ENCODE data around the gene UBL4B. TPM values are rescaled to one million over a fixed set of nuclear protein-coding genes. Genes with fewer than 3 reads are reported as not detected.
"Not testable (repeated sequence)": the region's sequence is repeated elsewhere in the genome, so short reads cannot be mapped to it uniquely, and the experiment has no call there.

The UBL4B gene
- polyA plus RNA-seq, 3 donors from 2014 or later: not detected

DNA sequence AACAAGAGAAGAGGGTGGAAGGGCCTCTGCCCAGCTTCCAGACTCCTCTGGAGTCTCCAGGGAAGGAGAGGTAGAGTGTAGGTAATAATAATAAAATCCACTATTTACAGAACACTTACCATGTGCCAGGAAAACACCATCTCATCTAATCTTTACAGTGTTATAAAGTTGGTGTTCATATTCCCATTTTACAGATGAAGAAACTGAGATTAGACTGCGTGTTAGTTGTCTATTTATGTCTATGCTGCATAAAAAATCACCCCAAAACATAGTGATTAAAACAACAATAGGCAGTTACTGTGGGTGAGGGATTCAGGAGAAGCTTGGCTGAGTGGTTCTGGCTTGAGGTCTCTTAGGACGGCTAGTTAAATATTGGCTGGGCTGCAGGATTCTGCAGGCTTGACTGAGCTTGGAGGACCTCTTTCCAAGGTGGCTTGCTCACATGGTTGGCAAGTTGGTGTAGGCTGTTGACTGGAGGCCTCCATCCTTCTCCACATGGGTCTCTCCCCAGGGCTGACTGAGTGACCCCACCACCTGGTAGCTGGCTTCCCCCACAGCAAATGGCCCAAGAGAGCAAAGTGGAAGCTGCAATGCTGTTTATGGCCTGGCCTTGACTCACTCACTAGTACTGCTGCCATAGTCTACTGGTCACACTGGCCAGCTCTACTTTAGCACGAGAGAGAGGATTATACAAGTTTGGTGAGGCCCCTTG, 35.3 kb upstream of the UBL4B start:
- Mint-ChIP-seq H3K27ac (no peak overlapping the region), H3K27me3 (ENCODE audit: low read depth in 3 of 3) (peaks cover 5 to 11% (median 7%) of the 10 kb centered on the region in 3 donors)

GRCh38 chr1:110079995-110080394, 32.2 kb upstream of the UBL4B start:
- not testable (repeated sequence) for DNase-seq, H3K36me3 Mint-ChIP-seq, H3K27ac Mint-ChIP-seq, H3K4me3 Mint-ChIP-seq, H3K9me3 Mint-ChIP-seq
- Mint-ChIP-seq H3K4me1 (peaks cover 12 to 23% of the 10 kb centered on the region in 2 donors), H3K27me3 (ENCODE audit: low read depth in 3 of 3) (peaks cover 4 to 24% (median 14%) of the 10 kb centered on the region in 3 donors)

More for the DNA sequence above, 35.3 kb upstream of the UBL4B start:
- no peaks in the 10 kb centered on the region for H3K4me1 Mint-ChIP-seq
- H3K4me3 Mint-ChIP-seq: no peak overlapping the region
- no peaks in the 10 kb centered on the region for H3K9me3 Mint-ChIP-seq
- DNase-seq: no peak
- no peaks in the 10 kb centered on the region for H3K36me3 Mint-ChIP-seq

DNA sequence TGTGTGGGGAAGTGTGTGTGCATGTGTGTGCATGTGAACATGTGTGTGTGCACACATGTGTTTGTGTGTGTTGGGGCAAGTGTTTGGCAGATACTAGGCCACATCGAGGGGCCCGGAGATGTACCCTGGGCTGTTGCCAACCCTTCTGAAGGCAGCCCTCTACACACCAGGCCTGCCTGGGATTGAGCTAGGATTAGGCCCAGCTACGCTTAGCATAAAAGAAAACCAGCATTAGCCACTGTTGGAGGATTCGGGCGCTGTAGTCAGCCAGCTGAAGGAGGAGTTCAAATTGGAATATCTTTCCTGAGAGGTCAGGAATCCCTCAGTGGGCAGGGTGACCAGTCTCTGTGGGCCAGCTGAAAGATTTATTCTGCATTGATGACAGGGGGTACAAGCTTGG, 31.2 kb upstream of the UBL4B start:
- no peak overlapping the region for H3K4me3 Mint-ChIP-seq
- H3K9me3 Mint-ChIP-seq: peaks cover 0 to 1% (median 0%) of the 10 kb centered on the region in 6 donors
- peaks cover 4 to 26% (median 16%) of the 10 kb centered on the region in 3 donors for H3K27me3 Mint-ChIP-seq (ENCODE audit: low read depth in 3 of 3)
- peaks cover 12 to 26% of the 10 kb centered on the region in 2 donors for H3K4me1 Mint-ChIP-seq
- H3K36me3 Mint-ChIP-seq: no peaks in the 10 kb centered on the region
- DNase-seq: no peak
- H3K27ac Mint-ChIP-seq: no peak overlapping the region

- peaks cover 0 to 1% (median 0%) of the 10 kb centered on the region in 6 donors for H3K9me3 Mint-ChIP-seq
- H3K4me1 Mint-ChIP-seq: peaks cover 12 to 26% of the 10 kb centered on the region in 2 donors
- peaks cover 4 to 22% (median 16%) of the 10 kb centered on the region in 3 donors for H3K27me3 Mint-ChIP-seq (ENCODE audit: low read depth in 3 of 3)
- H3K4me3 Mint-ChIP-seq: peak overlapping the region in 3 of 5 donors; percentile 7 to 91 (median 25)
- no peak overlapping the region for H3K27ac Mint-ChIP-seq
- H3K36me3 Mint-ChIP-seq: no peaks in the 10 kb centered on the region
- DNase-seq: no peak
These were observed 29.8 kb upstream of the UBL4B start for GRCh38 chr1:110082477-110082876.

GRCh38 chr1:110083061-110083865, 29.0 kb upstream of the UBL4B start:
- Mint-ChIP-seq H3K27ac (no peak overlapping the region), H3K36me3 (no peaks in the 10 kb centered on the region), H3K4me3 (peak overlapping the region; percentile 78 to 91 (median 85)), H3K9me3 (peaks cover 0 to 1% (median 0%) of the 10 kb centered on the region in 6 donors), H3K4me1 (peaks cover 12 to 26% of the 10 kb centered on the region in 2 donors), H3K27me3 (ENCODE audit: low read depth in 3 of 3) (peaks cover 6 to 24% (median 16%) of the 10 kb centered on the region in 3 donors)
- no peak for DNase-seq

GRCh38 chr1:110083866-110084226, 28.4 kb upstream of the UBL4B start:
- H3K27ac Mint-ChIP-seq: no peak overlapping the region

DNA sequence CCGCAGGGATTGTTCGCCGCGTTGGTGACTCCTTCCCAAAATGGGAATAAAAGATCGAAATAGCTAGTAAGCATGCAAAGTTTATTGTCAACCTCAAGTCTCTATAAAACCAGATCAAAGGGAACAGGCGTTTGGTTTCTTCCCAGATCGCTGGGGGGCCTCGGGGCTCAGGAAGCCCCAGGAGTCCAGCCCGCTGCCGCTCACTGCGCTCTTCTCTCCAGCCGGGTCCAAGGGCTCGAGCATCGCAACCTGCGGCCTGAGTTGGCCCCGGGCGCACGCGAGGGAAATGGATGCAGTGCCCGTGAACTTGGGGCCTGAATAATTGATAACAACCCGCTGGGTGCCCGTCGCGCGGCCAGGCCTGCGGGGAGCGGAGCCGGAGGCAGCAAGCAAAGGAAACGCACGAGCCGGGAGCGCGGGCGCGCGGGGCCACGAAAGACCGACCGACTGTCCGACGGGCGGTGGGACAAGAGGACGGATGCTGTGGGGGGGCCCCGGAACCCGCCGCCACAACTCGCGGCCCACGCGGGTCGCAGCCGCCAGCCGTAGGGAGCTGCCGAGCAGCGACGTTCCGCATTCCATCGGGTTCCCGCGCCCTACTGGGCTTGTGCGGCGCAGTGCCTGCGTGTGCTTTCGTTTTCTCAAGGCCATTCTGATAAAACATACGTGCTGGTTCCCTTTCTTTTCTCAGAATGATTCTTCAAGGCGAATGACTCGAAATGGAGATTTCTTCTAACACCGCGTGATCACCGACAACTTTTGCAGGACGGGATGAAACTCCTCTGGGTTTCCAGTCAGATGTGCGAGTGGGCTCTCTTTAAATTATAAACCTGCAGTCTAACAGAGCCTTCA, 27.8 kb upstream of the UBL4B start:
- H3K27ac Mint-ChIP-seq: no peak overlapping the region
- peaks cover 8 to 21% (median 16%) of the 10 kb centered on the region in 3 donors for H3K27me3 Mint-ChIP-seq (ENCODE audit: low read depth in 3 of 3)
- no peak for DNase-seq

More at GRCh38 chr1:110083866-110084226, 28.4 kb upstream of the UBL4B start:
- DNase-seq: no peak
- peak overlapping the region; percentile 78 to 91 (median 85) for H3K4me3 Mint-ChIP-seq
- peaks cover 12 to 26% of the 10 kb centered on the region in 2 donors for H3K4me1 Mint-ChIP-seq
- H3K36me3 Mint-ChIP-seq: no peaks in the 10 kb centered on the region
- peaks cover 8 to 23% (median 16%) of the 10 kb centered on the region in 3 donors for H3K27me3 Mint-ChIP-seq (ENCODE audit: low read depth in 3 of 3)
- H3K9me3 Mint-ChIP-seq: peaks cover 0 to 1% (median 0%) of the 10 kb centered on the region in 6 donors

GRCh38 chr1:110085671-110086070, 26.6 kb upstream of the UBL4B start:
- no peaks in the 10 kb centered on the region for H3K36me3 Mint-ChIP-seq
- peaks cover 0 to 1% (median 0%) of the 10 kb centered on the region in 6 donors for H3K9me3 Mint-ChIP-seq
- no peak overlapping the region for H3K27ac Mint-ChIP-seq
- peak overlapping the region in 4 of 5 donors; percentile 0 to 80 (median 31) for H3K4me3 Mint-ChIP-seq
- H3K4me1 Mint-ChIP-seq: peaks cover 12 to 26% of the 10 kb centered on the region in 2 donors
- no peak for DNase-seq
- H3K27me3 Mint-ChIP-seq (ENCODE audit: low read depth in 3 of 3): peaks cover 5 to 23% (median 14%) of the 10 kb centered on the region in 3 donors

More for the DNA sequence above, 27.8 kb upstream of the UBL4B start:
- Mint-ChIP-seq H3K4me1 (peaks cover 12 to 26% of the 10 kb centered on the region in 2 donors), H3K36me3 (no peaks in the 10 kb centered on the region), H3K9me3 (peaks cover 0 to 1% (median 0%) of the 10 kb centered on the region in 6 donors), H3K4me3 (peak overlapping the region; percentile 78 to 91 (median 85))

DNA sequence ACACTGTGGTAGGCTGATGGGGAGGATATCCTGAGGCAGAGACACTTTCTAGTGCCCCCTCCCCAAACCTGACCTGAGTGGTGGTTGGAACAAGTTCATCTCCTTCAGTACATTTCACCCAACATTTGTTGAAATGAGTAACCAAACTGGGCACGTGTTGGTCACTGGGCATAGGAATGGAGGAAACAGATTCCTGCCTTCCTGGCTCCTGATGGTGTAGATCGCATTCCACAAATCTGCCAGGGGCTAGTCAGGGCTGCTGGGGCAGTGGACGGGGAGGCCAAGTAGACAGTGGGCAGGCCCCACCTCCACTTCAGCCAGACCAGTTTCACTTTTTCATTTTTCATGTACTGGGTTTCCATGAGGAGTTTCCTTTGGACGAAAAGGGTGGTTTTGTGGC, 25.3 kb upstream of the UBL4B start:
- peaks cover 5 to 22% (median 14%) of the 10 kb centered on the region in 3 donors for H3K27me3 Mint-ChIP-seq (ENCODE audit: low read depth in 3 of 3)
- no peak for DNase-seq
- no peak overlapping the region for H3K4me3 Mint-ChIP-seq
- H3K4me1 Mint-ChIP-seq: peaks cover 12 to 26% of the 10 kb centered on the region in 2 donors
- peaks cover 0 to 1% (median 0%) of the 10 kb centered on the region in 6 donors for H3K9me3 Mint-ChIP-seq
- no peaks in the 10 kb centered on the region for H3K36me3 Mint-ChIP-seq
- no peak overlapping the region for H3K27ac Mint-ChIP-seq

DNA sequence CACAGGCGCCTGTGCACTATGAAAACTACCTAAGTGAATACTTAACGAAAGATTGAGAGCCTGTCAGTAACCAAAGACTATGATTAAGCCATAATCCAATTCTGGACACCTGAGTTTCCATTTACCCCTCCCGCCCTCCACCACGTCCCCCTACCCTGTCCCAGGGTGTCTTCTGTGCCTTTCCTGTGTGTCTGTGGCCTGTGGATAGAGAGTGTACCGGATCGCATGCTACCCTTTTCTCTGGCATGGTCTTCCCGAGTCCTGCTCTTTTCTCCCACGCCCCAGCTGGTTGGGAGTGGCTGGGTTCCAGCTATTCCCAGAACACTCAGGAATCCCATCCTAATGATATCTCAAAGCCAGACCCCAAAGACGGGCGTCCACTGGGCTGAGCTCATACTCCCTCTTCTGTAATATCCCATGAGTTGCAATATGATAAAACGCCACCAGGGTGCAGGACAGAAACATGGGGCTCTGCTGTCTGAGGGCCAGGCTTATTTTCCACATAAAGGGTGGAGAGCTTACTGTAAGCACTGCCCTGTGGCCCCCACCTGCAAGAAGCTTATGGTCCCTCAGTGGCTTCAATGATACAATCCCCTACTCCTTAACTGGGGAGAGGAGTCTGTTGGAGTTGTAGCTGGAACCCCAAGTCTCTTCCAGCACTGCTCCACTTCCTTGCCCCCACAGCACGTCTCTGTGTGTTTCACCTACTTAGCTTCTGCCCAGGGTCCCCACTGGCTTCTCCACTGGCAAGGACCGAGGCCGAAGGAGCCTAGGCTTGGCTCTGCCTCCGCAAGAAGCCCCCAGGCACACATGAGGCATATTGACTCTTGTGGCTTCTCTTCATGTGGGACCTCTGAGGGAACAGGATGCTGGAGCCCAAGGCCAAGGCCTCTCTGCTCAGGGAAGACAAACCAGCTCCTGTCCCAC, 24.2 kb upstream of the UBL4B start:
- DNase-seq: peak in 1 of 3 donors; percentile 33
- Mint-ChIP-seq H3K4me1 (peaks cover 12 to 20% of the 10 kb centered on the region in 2 donors), H3K27ac (no peak overlapping the region), H3K36me3 (no peaks in the 10 kb centered on the region), H3K4me3 (no peak overlapping the region), H3K27me3 (ENCODE audit: low read depth in 3 of 3) (peaks cover 5 to 15% (median 11%) of the 10 kb centered on the region in 3 donors), H3K9me3 (peaks cover 0 to 1% (median 0%) of the 10 kb centered on the region in 6 donors)

- peaks cover 5 to 12% of the 10 kb centered on the region in 2 donors for H3K4me1 Mint-ChIP-seq
- H3K27me3 Mint-ChIP-seq (ENCODE audit: low read depth in 3 of 3): peaks cover 5 to 11% (median 6%) of the 10 kb centered on the region in 3 donors
- H3K36me3 Mint-ChIP-seq: no peaks in the 10 kb centered on the region
- no peak overlapping the region for H3K27ac Mint-ChIP-seq
- peaks cover 0 to 1% (median 0%) of the 10 kb centered on the region in 6 donors for H3K9me3 Mint-ChIP-seq
- no peak overlapping the region for H3K4me3 Mint-ChIP-seq
- no peak for DNase-seq
These were observed 23.4 kb upstream of the UBL4B start for GRCh38 chr1:110088739-110089316.

All from immature natural killer cell (primary cell).